Cardiac fibroblast (primary cell): ENCODE measurements around the gene NEURL2.

Source experiments
- DNase-seq, 2 donors: peaks; one replicate each; pipeline versions ENCODE4 v3.0.0 to v3.0.0-alpha.2; 2010; ENCODE audit warnings: low read depth in 2 of 2
- H3K4me3 ChIP-seq, 2 donors: replicated peaks in 1 of 2; 1 replicate in 1 of 2; 2 replicates in 1 of 2; pipeline ENCODE4 v1.5.1; 2011; ENCODE audit warnings: low read depth in 2 of 2, low read length in 2 of 2, mild to moderate bottlenecking in 2 of 2, moderate library complexity in 1 of 2
- CTCF ChIP-seq: IDR thresholded peaks from one replicate; pipeline ENCODE4 v1.5.1; 2011; ENCODE audit warnings: low read depth, mild to moderate bottlenecking, low read length, inconsistent platforms

The NEURL2 gene

GRCh38 chr20:45910670-45911485, 19.9 kb upstream of the NEURL2 start:
- no peak for TF ChIP-seq CTCF
- peak; percentile 100 for DNase-seq

GRCh38 chr20:45909817-45910669, 19.0 kb upstream of the NEURL2 start:
- no peak for TF ChIP-seq CTCF
- peak overlapping the region in 1 of 2 donors; percentile 17 for H3K4me3 ChIP-seq
- DNase-seq: no peak

More at GRCh38 chr20:45910670-45911485, 19.9 kb upstream of the NEURL2 start:
- H3K4me3 ChIP-seq: peak overlapping the region; percentile 50 to 74

- TF ChIP-seq CTCF: no peak
- H3K4me3 ChIP-seq: no peak overlapping the region
- DNase-seq: no peak
These were observed 18.4 kb upstream of the NEURL2 start for GRCh38 chr20:45909336-45909808.

GRCh38 chr20:45908084-45908483, 17.1 kb upstream of the NEURL2 start:
- no peak for DNase-seq
- TF ChIP-seq CTCF: no peak
- H3K4me3 ChIP-seq: no peak overlapping the region

GRCh38 chr20:45907219-45907948, 16.4 kb upstream of the NEURL2 start:
- no peak for DNase-seq
- TF ChIP-seq CTCF: no peak
- H3K4me3 ChIP-seq: no peak overlapping the region

GRCh38 chr20:45905505-45906079, 14.6 kb upstream of the NEURL2 start:
- DNase-seq: peak in 1 of 2 donors; percentile 89
- no peak overlapping the region for H3K4me3 ChIP-seq
- TF ChIP-seq CTCF: no peak
